Stimulated activated CD8-positive, alpha-beta memory T cell treated with anti-CD3 and anti-CD28 coated beads, Interleukin-15, amount 100 ng/mL, for 4 hours (primary cell): ENCODE data around the gene GH1.
A peak's percentile ranks its signal among the peaks of the same experiment; 100 is the strongest.
"Not testable (repeated sequence)": the region's sequence is repeated elsewhere in the genome, so short reads cannot be mapped to it uniquely, and the experiment has no call there.

Experiments used
- DNase-seq, 2 donors: peaks; one replicate each; pipeline ENCODE4 v3.0.0-alpha.2; 2020; ENCODE audit warnings: low read depth in 2 of 2

Gene GH1

DNA sequence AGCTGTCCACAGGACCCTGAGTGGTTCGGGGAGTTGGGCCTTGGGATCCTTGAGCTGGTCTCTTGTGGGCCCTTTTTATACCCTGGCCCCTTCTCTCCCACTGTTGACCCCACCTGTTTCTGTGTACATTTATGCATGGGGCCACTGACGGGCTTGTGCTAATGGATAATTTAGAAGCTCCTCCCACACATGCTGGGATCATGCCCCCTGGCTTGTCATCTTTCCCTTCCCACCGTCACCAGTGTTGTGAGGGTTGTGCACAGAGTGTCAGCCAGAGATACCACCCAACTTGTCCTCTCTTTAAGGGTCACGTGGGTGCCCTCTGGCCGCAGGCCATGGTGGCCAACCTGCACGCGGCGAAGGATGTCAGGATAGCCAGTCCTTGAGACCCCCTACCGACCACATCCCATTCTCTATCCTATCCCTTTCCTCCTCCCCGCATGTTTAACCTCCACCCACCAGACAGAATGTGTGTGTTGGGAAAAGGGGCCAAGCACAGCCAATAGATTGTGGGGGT lies at the start of gene GH1:
Gene GH1, minus strand, starts transcription at position 51 of the 517 bp plus-strand sequence. CDS start 63 bp downstream, outside the sequence.
- not testable (repeated sequence) for DNase-seq

DNA sequence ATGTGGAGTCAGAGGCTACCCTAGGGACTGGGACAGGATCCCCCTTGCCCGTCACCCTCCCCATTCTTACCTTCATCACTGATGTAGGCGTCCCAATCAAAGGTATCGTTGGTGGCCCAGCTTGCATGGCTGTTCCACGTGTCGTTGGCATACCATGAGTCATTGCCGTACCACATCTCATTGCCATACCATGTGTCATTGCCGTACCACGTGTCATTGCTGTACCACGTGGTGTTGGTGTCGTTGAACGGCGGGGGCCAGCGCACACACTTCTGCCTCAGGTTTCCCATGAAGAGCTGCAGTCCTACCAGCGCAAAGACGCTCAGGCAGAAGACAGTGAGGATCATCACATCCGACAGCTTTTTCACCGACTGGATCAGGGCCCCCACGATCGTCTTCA lies 49.3 kb upstream of the GH1 start:
- DNase-seq = no peak

DNA sequence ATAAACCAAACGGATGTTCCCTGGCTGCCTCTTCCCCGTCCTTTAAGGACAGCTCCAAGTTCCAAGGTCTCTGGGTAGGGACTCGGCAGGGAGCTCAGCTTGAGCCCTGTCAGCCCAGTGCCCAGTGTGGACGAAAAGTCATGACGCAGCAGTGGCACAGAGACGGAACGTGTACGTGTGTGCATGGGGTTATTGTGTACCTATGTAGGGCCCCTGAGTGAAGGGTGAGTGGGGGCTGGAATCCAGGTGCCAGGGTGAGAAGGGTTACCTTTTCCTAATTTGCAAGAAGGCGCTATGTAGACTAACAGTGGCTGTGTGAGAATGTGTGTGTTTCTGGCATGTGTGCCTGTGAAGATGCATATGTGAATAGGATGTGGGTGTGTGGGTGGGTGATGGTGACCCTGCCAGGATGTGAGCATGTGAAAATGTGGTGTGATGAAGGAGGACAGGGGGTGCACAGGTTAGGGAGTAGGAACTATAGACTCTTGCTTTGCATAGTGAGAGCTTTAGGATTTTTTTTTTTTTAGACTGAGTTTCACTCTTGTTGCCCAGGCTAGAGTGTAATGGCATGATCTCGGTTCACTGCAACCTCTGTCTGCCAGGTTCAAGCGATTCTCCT lies 48.1 kb upstream of the GH1 start:
- no peak for DNase-seq

DNA sequence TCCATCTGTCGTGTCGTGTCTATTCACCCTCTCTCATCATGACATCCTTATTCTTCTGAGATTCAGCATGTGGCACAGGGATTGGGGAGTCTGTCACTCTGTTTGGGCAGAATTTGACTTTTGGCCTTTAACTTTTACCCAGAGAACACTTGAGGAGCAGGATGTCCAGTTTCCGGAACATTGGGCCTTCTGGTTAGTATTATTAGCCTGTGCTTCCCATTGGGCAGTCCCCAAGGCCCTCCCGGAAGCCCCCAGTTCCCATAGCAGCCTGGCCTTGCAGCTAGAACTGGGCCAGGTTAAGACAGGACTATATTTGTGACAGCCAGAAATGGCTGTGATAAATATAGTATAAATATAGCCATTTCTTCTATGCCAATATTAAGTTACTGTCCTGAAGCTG lies 44.5 kb upstream of the GH1 start:
- DNase-seq = no peak

DNA sequence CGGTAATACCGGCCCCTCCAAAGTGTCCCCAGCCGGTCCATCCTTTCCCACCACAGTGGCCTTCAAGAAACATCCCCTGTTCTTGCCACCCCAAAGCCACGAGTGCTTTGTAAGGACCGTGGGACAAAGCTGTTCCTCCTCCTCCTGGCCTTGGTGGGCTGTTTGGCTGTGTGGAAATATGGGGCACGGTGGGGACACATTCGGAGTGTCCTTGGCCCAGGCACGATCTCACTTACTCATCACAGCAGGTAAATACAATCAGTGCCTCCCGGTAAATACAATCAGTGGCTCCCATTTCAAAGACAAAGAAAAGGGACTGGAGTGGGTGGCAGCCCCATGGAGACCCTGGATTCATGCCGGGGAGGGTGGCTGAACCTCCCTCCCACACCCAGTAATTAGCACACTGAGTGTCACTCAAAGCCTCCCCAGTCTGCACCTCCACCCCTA lies 43.7 kb upstream of the GH1 start:
- DNase-seq = no peak

DNA sequence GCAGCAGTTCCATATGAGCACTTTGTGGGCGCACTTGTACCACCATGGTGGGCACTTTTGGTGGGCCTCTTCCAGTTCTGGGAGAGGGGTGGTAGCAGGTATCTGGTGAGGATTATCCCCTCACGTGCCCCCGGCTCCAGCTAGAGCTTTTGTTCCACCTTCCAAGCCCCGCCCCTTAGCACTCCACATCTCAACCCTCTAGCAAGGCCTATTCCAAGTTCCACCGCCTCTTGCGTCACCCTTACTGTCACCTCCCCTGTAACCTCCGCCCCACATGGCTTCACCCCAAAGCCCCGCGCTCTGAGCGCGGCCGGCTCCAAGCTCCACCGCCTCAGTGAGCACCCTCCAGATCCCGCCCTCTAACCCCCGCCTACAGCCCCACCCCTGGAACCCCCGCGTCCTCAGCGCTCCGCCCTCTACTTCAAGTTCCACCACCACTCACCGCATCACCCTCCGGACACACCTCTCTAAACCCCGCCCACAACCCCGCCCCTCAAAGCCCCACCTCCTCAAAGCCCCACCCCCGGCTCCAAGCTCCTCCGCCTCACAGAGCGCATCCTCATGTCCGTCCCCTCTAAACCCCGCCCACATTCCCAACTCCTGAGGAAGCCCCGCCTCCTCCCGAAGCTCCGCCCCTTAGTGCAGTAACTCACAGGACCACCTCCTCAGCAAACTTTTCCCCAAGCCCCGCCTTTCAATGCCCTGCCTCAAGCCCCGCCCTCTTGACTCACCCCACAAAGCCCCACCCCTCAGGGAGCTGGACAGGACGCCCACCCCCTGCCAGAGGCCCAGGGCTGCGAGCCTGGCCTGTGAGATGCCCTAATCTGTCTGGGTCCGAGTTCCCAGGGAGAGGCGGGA lies 42.9 kb upstream of the GH1 start:
- DNase-seq = no peak

DNA sequence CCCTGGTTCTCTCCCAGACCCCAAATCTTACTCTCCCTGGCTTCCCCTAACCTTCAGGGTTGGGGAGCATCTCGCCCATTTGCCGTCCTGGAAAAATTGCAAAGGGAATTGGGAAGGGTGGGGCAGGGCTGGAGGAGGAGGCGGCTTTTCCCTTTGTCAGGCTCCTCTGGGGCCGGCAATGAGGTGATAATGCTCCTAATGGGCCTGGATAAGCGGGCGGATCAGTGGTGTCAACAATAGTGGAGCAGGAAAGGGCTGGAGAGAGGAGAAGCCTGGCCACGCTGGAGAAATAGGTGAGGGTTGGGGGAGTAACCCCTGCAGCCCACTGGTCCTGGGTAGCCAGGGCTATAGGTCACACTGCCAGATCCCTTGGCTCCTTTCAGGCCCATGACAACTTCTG lies 41.8 kb upstream of the GH1 start:
- DNase-seq = no peak

DNA sequence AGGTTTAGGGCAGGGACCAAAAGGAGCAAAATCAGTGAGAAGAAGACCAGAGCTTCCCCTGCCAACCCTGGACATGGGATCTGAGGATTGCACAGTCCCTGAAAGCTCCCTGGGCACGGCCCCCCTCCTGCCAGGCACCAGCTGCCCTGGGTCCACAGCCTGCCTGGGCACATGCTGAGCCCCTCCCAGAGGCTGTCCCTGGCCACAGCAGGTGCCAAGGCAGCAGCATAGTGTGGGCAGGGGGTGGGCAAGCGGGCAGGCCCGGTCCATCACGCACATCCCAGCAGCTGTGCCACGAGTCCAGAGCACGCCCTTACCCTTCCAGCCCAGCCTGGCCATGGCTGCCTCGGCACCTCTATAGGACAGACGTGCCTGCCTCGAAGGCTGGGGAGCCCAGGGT lies 41.4 kb upstream of the GH1 start:
- DNase-seq = no peak

DNA sequence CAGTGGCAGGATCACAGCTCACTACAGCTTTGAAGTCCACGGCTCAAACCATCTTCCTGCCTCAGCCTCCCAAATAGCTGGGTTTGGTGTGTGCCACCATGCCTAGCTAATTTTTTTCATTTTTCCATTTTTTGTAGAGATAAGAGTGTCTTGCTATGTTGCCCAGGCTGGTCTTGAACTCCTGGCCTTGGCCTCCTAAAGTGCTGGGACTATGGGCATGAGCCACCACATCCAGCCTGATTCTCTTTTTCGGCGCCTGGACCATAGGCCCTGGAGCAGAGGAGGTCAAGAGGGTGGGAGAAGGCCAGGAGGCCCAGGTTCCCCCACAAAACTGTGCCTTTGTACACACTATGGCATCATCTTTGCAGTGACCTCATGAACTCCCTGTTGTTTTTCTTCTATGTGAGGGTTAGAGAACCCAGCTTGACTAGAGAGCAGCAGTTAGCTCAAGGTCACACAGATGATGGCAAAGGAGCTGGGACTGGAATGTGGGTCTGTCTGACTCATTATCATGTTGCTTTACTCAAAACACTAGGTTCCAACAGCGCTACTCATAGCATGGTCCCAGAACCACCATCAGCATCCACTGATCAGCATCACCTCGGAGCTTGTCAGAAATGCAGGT lies 37.8 kb upstream of the GH1 start:
- no peak for DNase-seq

DNA sequence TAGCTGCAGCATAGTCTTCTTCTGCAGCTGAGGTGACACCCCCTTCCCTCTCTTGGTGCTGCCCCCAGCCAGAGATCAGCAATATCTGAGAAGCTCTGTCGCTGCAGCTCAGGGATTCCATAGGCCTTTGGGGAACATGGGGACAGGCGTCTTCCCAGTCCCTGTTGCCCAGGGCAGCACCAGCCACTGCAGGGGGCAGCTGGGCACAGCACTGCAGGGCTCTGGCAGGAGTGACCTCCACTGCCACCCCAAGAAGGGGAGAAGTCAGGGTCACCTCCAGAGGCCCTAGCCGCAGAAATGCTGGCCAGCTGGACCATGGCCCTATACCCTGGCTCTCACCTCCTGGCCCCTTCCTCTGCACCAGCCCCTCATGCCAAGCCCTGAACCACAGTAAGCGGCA lies 37.2 kb upstream of the GH1 start:
- DNase-seq = no peak

DNA sequence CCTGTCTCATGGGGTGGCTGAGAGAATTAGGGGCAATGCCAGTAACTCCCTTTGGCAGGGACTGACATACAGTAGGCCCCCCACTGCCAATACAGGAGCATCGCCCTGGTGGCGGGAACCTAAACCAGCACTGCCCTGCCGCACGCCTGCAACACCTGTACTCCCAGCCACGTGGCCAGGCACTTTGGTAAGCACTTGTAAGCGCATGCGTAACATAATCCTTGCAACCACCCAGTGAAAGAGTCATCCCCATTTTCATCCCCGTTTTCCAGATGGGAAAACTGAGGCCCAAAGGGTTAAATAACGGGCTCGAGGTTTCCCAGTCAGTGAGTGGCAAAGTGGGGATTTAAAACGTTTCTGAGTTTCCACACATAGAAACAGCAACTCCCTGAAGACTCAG lies 36.6 kb upstream of the GH1 start:
- no peak for DNase-seq

DNA sequence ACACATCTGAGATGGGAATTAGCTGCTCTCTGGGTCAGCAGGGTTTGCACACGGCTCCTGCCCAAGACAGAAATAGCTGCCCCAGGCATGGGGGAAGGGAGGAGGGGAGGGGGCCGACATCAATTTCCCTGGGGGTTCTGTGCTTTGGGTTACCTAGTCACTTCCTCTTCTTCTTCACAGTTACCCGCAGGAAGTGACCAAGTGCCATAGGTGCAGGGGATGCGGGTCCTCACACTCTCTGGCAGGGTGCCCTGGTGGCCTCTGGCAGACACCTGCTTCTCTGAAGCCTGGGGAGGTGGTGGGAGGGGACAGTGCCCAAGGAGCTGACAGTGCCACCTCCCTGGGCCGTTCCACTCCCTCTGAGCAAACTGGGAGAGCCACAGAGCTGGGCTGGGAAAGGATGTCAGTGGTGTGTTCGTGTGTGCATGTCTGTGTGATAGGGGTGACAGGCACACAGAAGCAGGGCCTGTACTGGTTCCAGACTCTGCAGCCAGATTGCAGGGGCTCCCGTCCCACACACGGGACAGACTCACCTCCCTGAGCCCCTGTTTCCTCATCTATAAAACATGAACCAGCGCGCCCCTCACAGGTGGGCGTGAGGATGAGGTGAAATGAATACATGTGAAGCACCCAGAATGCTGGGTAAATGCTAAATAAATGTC lies 35.9 kb upstream of the GH1 start:
- DNase-seq = no peak

DNA sequence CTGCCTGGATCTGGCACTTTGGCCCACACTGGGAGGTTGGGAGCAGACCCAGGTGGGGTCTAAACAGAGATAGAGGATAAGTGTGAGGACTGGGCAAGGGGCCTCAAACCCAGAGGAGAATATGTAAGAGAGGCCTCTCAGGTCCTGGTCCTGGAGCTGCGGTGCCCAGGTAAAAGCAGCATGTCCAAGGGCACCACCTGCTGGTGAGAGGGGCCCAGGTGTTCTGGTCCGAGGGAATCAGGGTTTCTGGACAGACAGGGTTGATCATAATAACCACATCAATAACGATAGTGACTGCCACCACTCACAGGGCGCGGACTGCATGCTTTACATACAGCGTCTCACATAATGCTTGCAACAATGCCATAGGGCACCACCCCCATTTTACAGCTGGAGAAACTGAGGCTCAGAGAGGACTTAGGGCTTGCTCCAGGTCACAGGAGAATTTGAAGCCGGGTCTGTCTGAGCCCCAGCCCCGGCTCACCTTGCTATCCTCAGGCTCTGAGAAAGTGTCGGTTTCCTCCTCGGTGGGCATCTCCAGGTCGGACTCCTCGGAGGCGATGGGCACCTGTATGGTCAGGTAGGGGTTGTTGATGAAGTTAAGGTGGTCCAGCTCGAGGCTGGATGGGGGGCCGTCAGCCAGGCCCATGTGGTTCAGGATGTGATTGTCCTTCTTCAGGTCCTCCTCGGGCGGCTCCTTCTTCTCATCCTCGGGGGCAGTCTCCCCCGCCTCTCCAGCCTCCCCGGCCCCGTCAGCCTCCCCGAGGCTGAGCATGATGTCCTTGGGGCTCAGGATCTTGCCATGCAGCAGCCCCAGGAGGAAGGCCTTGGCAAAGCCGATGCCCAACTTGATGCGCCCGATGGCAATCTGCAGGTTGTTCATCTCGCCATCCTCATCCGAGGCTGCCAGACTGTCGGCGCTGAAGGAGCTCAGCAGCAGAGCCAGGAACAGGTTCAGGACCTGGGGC lies 32.6 kb upstream of the GH1 start:
- no peak for DNase-seq

DNA sequence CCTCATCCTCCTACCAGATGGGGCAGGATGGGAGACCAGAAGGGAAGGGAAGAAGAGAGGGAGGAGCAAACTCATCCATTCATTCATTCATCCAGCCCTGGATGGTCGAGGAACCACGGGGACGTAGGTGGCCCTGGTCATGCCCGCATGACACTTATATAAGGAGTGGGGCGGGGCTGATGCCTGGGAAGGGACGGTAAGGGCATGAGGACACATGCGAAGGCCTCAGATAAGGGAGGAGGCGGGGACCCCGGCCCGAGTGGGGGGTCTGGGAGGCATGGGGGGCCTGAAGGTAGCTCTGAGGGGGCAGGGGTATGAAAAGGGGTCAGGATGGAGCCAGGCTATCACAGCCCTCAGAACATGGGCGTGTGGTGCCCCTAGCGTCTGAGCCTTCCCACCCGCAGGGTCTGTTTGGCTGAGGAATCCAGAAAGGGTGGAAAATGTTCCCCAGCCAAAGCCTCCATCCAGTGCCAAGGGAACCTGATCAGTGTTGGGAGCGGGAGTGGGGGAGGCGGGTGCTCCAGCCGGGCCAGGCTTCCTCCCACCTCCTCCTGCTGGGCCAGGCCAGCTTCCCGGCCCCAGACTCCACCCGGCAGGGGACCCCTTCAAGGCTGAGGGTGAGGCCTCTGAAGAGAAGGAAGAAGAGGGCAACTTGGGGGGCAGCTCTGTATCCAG lies 31.1 kb upstream of the GH1 start:
- no peak for DNase-seq

DNA sequence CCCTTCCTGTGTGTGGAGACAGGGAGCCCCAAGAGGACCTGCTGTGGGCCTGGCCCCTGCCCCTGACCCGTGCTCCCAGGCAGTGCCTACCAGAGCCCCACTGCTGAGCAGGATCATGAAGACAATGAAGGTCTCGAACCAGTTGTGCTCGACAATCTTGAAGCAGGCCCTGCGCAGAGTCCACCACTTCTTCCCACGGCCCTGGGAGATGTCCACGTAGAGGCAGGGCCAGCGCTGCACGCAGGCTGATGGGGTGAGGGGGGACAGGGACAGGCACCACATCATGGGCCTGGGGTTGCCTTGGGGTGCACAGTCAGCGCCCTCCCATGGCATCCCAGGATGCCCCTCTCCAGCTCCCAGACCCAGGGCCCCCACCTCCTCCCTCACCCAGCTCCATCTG lies 29.9 kb upstream of the GH1 start:
- DNase-seq = no peak

DNA sequence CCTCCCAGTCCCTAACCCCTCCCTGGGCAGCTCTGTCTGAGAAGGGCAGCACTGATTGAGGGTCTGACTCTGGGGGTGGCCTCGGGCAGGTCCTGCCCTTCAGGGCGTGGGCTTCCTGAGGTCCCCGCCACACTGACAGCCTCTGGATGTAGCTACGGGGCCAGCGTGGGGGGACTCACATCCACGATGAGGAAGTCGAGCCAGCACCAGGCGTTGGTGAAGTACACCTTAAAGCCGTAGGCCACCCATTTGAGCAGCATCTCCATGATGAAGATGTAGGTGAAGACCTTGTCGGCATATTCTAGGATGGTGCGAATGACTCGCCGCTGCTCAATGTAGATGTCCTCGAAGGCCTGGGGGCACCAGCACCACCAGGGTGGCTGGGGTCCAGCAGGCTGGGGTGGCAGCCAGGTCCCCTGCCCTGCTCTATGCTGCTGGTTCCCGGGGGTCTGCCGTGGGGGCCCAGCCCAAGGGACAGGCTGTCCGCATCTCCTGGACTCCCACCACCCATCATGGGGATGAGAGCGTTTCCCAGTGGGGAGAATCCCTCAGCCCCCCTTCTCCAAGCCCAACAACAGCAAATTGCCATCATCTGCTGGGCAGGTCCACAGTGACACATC lies 29.2 kb upstream of the GH1 start:
- no peak for DNase-seq

DNA sequence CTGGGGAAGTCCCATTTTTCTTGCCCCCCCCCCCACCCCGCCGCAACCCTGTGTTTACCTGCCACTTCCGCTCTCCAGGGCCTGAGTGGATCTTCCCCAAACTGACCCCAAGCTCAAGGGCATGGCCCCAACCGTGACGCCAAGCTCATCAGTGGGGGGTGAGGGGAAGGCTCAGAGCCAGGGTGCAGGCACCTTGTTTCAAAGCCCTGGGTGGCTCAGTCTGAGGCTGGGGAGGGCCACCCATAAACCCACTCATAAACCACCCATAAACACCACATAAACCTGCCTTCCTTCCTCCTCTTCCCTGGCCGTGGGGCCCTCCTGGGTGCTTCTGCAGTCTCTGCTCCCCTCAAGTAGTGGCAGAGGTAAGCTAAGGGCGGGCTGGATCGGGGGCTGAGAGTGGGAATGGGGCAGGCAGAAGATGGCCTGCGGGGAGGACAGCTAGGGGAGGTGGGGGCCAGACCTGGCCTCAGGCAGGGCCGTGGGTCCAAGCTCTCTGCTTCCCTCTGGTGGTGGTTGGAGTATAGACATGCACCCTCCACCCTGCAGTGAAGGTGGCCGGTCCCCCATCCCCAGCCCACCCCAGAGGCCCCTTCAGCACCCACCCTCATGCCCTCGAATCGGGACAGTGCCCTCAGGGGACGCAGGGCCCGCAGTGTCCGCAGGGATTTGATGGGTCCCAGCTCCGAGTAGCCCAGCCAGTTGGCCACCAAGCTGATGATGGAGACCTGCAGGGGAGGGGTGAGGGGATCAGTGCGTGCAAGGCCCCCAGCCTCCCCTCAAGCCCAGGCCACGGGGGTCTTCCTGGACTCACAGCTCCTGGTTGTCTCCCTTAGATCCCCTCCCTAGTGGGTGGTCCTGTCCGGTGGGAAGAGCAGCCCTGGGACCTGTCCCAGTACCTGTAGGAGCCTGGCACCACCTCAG lies 28.1 kb upstream of the GH1 start:
- DNase-seq = peak in 1 of 2 donors; percentile 21

DNA sequence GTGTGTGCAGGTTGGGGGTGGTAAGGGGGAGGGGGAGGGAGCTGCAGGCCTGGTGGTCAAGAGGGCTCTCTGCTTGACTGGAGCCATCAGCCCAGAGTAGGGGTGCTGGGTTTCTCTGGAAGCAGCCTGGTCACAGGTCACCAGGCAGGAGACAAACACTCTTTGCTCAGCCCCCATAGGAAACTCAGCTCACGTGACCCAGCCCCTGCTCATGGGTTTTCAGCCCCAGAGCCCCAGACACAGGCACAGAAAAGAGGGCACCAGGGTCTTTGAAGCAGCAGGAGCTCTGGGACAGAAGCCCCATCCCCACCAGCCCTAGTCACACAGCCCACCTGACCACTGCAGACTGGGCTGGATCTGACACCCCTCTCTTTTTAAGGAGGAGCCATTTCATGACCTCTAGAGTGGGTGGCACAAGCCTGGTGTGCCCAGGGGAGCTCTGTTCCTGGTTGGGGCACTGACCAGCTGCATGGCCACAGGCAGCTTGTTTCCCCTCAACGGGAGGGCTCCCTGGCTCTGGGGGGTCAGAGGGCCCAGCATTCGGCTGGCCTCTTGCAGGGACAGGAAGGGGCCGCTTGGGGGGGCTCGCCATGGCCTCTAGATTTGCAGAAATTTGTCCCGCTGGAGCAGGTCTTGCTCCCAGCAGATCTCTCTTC lies 27.3 kb upstream of the GH1 start:
- DNase-seq = no peak
